NOMO-1 treated with dmso at 0.1 percent for 144 hours (cell line): ENCODE results near the gene FSD1L.

ENCODE experiments used
- DNase-seq: peaks from one replicate; lab custom pipeline; 2025; ENCODE audit not compliant: unreplicated experiment; lab: John Stamatoyannopoulos, UW

The FSD1L gene

GRCh38 chr9:105435453-105435852 lies 12.4 kb upstream of the FSD1L start:
- DNase-seq = no peak

DNA sequence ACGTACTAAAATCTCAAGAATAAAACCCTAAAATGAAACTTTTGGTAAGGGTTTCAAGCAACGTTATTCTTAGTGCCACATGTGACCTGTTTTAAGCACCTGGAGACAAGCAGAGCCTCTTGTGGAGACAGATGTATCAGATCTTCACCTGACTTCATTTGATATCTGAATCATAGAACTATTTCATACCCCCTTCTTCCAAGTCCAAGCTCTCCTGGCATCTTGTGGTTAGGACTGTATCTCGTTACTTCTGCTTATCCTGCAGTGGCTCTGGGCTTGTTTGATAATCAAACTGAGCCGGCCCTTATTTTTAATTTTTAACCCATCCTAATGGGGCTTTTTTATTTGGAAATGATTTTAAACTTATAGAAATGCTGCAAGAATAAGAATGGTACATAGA lies 11.1 kb upstream of the FSD1L start:
- DNase-seq = no peak

GRCh38 chr9:105437704-105438103 lies 10.1 kb upstream of the FSD1L start:
- no peak for DNase-seq

- DNase-seq = no peak
These were observed 9.6 kb upstream of the FSD1L start for GRCh38 chr9:105438141-105438806.

DNA sequence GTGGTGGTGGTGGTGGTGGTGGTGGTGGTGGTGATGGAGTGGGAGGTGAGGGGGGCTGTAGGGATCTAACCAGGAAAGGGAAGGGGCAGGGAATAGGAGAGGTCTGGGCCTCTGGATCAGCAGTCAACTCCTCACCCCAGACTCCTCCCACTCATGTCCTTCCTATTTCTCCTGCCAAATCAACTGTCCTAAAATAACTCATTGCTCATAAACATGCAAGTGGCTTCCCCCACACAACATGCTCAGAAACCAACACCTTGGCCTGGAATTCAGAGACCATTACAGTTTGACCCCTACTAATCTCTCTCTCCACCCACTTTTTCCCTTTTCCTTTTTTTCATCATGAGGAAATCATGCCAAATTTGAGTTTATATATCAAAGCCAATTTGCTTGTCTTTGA lies 8.4 kb upstream of the FSD1L start:
- DNase-seq = no peak

- DNase-seq = no peak
These were observed 6.1 kb upstream of the FSD1L start for GRCh38 chr9:105441616-105442160.

DNA sequence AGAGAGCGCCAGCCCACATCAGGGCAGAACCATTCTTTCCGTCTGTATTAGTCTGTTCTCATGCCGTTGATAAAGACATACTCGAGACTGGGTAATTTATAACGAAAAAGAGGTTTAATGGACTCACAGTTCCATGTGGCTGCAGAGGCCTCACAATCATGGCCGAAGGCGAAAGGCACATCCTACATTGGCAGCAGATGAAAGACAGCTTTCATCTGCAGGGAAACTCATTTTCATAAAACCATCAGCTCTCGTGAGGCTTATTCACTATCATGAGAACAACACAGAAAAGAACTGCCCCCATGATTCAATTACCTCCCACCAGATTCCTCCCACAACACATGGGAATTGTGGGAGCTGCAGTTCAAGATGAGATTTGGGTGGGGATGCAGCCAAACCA lies 4.7 kb upstream of the FSD1L start:
- no peak for DNase-seq

GRCh38 chr9:105444130-105444529 lies 3.7 kb upstream of the FSD1L start:
- DNase-seq = no peak

GRCh38 chr9:105445203-105445881 lies 2.5 kb upstream of the FSD1L start:
- DNase-seq = no peak

DNA sequence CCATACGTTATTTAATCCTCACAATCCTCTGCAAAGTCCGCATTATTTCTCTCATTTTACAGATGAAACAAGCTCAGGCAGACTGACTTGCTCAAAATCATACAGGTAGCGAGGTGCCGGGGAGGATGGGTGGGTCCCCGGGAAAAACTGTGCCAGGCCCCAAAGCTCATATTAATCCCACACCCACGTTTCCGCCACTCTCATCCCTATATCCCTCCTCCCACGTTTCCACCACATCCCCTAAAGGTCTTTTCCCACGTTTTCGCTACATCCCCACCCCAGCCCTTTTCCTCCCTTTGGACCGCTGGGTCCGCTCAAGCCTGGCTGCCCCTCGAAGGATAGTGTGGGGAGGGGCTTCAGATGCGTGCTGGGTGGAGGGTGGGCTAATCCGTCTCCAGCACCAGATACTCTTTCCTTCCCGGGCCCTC lies 434 bp upstream of the FSD1L start:
- DNase-seq = no peak

DNA sequence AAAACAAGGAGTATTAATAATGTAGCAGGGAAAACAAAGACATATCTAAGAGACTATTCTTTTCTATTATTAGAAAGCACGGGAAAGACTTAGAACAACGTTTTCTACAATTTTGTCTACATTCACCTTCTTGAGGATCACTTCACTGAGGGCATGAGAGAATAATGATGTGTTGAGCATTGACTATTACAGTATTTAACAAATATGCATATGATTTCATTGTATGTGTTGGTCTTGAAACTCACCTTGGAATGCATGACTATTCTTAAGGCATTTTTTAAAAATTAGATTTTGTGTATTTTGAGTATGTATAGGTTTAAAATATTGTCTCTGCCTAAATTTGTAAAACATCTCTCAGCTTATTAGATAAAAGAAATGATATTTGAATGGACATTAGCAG lies 1.2 kb downstream of the FSD1L start:
- no peak for DNase-seq

GRCh38 chr9:105452185-105452584 lies 4.4 kb downstream of the FSD1L start:
- no peak for DNase-seq

GRCh38 chr9:105455836-105456475 lies 8.1 kb downstream of the FSD1L start:
- no peak for DNase-seq

DNA sequence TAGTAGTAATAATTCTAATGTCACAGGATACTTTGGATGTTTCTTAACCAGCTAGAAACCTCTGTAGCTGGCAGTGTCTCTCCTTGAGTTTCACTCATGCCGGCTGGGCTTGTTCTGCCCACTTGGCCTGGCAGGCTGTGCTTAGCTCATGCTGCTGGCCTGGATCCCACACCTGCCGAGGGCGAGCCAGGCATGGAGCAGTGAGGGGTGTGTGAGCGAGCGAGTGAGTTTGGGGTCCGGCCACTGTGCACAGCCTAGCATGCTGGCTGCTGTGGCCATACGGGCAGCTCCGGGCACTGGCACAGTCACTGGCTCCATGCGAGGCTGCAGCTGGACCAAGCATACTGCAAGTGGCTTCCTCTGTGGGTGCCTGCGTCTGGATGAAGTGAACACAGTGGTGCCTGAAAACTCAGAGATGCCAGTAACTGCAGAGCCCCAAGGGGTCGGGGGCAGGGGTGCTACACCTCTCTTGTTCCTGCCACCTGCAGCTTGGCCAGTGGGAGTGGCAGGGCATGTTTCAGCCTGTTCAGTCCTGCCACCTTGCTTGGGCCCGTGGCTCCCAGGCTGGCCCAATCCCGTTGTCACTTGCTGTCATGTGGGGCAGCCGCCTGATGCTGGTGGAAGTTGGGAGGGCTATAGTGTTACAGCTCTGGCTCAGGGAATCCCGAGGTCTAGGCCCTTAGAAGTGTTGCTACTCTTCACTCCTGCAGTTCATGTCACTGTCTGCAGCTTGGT lies 9.9 kb downstream of the FSD1L start:
- no peak for DNase-seq

DNA sequence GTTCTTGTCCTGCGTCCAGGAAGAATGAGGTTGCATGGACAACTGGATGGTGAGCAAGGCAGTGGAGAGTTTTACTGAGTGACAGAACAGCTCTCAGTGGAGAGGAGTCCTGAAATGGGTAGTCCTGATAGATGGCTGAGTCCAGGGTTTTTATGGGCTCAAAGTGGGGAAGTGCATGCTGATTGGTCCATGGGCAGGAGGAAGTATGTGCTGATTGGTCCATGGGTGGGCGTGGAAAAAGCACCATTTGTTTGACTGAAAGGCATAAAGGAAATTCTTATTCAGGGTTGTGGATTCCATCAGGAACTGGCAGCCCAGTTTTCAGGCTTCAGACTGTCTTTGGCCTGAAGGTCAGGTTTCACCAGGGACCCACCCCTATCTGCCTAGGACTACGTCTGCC lies 10.6 kb downstream of the FSD1L start:
- no peak for DNase-seq

DNA sequence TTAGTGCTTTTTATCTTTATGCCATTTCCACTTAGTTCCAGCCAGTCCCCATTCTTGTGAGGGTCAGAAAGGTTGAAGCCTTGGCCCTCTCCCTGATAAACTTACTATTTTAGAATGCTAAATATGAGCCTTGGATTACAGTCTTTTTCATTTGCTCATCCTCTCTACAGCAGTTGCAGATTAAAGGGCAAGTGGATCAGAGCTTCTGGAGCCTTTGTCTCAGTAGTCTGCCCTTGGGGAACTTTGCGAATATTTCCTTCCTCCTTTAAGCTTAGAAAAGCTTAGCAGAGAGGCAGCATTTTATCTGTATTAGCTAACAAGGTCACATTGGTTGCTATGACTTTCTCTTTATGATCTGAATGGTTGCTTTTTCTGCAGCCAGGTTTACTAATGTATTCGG lies 11.5 kb downstream of the FSD1L start:
- no peak for DNase-seq

GRCh38 chr9:105466898-105467455 lies 19.1 kb downstream of the FSD1L start:
- DNase-seq = no peak

- DNase-seq = no peak
These were observed 21.0 kb downstream of the FSD1L start for GRCh38 chr9:105468875-105469274.

GRCh38 chr9:105473221-105473620 lies 25.4 kb downstream of the FSD1L start:
- DNase-seq = no peak

DNA sequence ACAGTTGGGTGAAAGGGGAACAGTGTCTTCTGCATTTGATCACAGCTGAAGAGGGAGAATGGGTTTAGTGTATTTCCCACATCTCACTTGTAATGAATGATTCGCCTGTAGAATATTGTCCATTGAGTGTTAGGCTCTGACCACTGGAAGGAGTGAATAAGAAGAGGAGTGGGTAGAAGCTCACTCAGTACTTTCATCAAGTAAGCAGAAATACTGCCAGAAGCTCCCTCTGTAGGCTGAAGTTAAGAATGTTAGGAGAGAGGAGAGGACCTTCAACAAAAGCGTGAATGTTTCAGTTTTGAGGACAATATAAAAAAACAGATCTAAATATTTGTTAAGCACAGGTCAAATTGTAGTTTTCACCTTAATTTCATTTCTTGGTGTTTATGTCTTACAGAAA lies 27.5 kb downstream of the FSD1L start:
- no peak for DNase-seq

DNA sequence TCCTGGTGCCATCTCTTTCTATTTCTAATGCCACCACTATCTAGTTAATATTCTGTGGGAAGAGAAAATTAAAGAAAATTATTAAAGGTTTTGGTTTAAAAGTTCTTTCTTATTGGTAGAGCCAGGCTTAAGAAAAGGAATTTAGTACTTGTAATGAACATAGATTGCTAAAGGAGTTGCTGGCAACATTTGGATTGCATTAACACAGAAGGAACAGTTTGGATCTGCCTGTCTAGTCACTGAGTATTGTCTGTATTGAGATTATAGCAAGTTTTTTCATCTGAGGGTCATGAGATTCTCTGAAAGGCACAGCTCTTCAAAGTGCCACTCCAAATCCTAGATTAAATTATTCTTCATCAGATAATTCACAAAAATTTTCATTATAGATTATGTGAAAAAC lies 32.0 kb downstream of the FSD1L start:
- DNase-seq = no peak
